ENCODE measurements around the gene SPNS1.
"Not testable (repeated sequence)": the region's sequence is repeated elsewhere in the genome, so short reads cannot be mapped to it uniquely, and the experiment has no call there.

The SPNS1 gene

GRCh38 chr16:28986492-28986891 is 11.9 kb downstream of the SPNS1 start:
- peaks cover 22 to 40% of the 10 kb centered on the region in 2 donors for H3K36me3 ChIP-seq (ENCODE audit: control insufficient read depth in 1 of 2, insufficient read depth in 2 of 2, low read length in 2 of 2)
- H3K4me3 ChIP-seq (ENCODE audit: low read depth in 1 of 2, low read length in 2 of 2), result peak overlapping the region; percentile 29 to 58
- no peak overlapping the region for H3K9ac ChIP-seq (ENCODE audit: low read depth in 1 of 2, low read length in 2 of 2)
- no peaks in the 10 kb centered on the region for H3K9me3 ChIP-seq (ENCODE audit: control insufficient read depth in 1 of 2, low read length in 2 of 2)
- no peak overlapping the region for H3K27ac ChIP-seq (ENCODE audit: low read depth, low read length)
- H3K27me3 ChIP-seq (ENCODE audit: control insufficient read depth in 1 of 2, insufficient read depth in 2 of 2, low read length in 2 of 2), result no peaks in the 10 kb centered on the region
- H3K4me1 ChIP-seq (ENCODE audit: control insufficient read depth in 1 of 2, insufficient read depth in 2 of 2, low read length in 2 of 2), result peaks cover 0 to 9% of the 10 kb centered on the region in 2 donors

GRCh38 chr16:28987170-28987853 is 12.7 kb downstream of the SPNS1 start:
- H3K36me3 ChIP-seq (ENCODE audit: control insufficient read depth in 1 of 2, insufficient read depth in 2 of 2, low read length in 2 of 2), result peaks cover 15 to 32% of the 10 kb centered on the region in 2 donors
- no peak overlapping the region for H3K27ac ChIP-seq (ENCODE audit: low read depth, low read length)
- no peaks in the 10 kb centered on the region for H3K27me3 ChIP-seq (ENCODE audit: control insufficient read depth in 1 of 2, insufficient read depth in 2 of 2, low read length in 2 of 2)
- H3K9ac ChIP-seq (ENCODE audit: low read depth in 1 of 2, low read length in 2 of 2), result no peak overlapping the region
- H3K4me3 ChIP-seq (ENCODE audit: low read depth in 1 of 2, low read length in 2 of 2), result no peak overlapping the region
- no peaks in the 10 kb centered on the region for H3K9me3 ChIP-seq (ENCODE audit: control insufficient read depth in 1 of 2, low read length in 2 of 2)
- peaks cover 0 to 9% of the 10 kb centered on the region in 2 donors for H3K4me1 ChIP-seq (ENCODE audit: control insufficient read depth in 1 of 2, insufficient read depth in 2 of 2, low read length in 2 of 2)

- Histone ChIP-seq H3K4me1 (ENCODE audit: control insufficient read depth in 1 of 2, insufficient read depth in 2 of 2, low read length in 2 of 2) (peaks cover 0 to 4% of the 10 kb centered on the region in 2 donors), H3K9me3 (ENCODE audit: control insufficient read depth in 1 of 2, low read length in 2 of 2) (no peaks in the 10 kb centered on the region)
Observed at GRCh38 chr16:28989363-28989762, 14.8 kb downstream of the SPNS1 start.

GRCh38 chr16:28990375-28991040 is 15.9 kb downstream of the SPNS1 start:
- H3K27me3 ChIP-seq (ENCODE audit: control insufficient read depth in 1 of 2, insufficient read depth in 2 of 2, low read length in 2 of 2), result no peaks in the 10 kb centered on the region
- no peak overlapping the region for H3K9ac ChIP-seq (ENCODE audit: low read depth in 1 of 2, low read length in 2 of 2)
- no peak overlapping the region for H3K4me3 ChIP-seq (ENCODE audit: low read depth in 1 of 2, low read length in 2 of 2)
- peaks cover 11 to 14% of the 10 kb centered on the region in 2 donors for H3K36me3 ChIP-seq (ENCODE audit: control insufficient read depth in 1 of 2, insufficient read depth in 2 of 2, low read length in 2 of 2)
- H3K27ac ChIP-seq (ENCODE audit: low read depth, low read length), result no peak overlapping the region
- no peaks in the 10 kb centered on the region for H3K9me3 ChIP-seq (ENCODE audit: control insufficient read depth in 1 of 2, low read length in 2 of 2)
- peaks cover 0 to 4% of the 10 kb centered on the region in 2 donors for H3K4me1 ChIP-seq (ENCODE audit: control insufficient read depth in 1 of 2, insufficient read depth in 2 of 2, low read length in 2 of 2)

More at GRCh38 chr16:28989363-28989762, 14.8 kb downstream of the SPNS1 start:
- H3K4me3 ChIP-seq (ENCODE audit: low read depth in 1 of 2, low read length in 2 of 2), result no peak overlapping the region
- no peak overlapping the region for H3K27ac ChIP-seq (ENCODE audit: low read depth, low read length)
- no peak overlapping the region for H3K9ac ChIP-seq (ENCODE audit: low read depth in 1 of 2, low read length in 2 of 2)
- no peaks in the 10 kb centered on the region for H3K27me3 ChIP-seq (ENCODE audit: control insufficient read depth in 1 of 2, insufficient read depth in 2 of 2, low read length in 2 of 2)
- H3K36me3 ChIP-seq (ENCODE audit: control insufficient read depth in 1 of 2, insufficient read depth in 2 of 2, low read length in 2 of 2), result peaks cover 11 to 14% of the 10 kb centered on the region in 2 donors

- peaks cover 0 to 4% of the 10 kb centered on the region in 2 donors for H3K4me1 ChIP-seq (ENCODE audit: control insufficient read depth in 1 of 2, insufficient read depth in 2 of 2, low read length in 2 of 2)
- H3K4me3 ChIP-seq (ENCODE audit: low read depth in 1 of 2, low read length in 2 of 2), result no peak overlapping the region
- H3K36me3 ChIP-seq (ENCODE audit: control insufficient read depth in 1 of 2, insufficient read depth in 2 of 2, low read length in 2 of 2), result peaks cover 6 to 10% of the 10 kb centered on the region in 2 donors
- no peak overlapping the region for H3K27ac ChIP-seq (ENCODE audit: low read depth, low read length)
- H3K27me3 ChIP-seq (ENCODE audit: control insufficient read depth in 1 of 2, insufficient read depth in 2 of 2, low read length in 2 of 2), result no peaks in the 10 kb centered on the region
- H3K9me3 ChIP-seq (ENCODE audit: control insufficient read depth in 1 of 2, low read length in 2 of 2), result no peaks in the 10 kb centered on the region
- H3K9ac ChIP-seq (ENCODE audit: low read depth in 1 of 2, low read length in 2 of 2), result no peak overlapping the region
Observed at GRCh38 chr16:28991687-28992086, 17.1 kb downstream of the SPNS1 start.

- peaks cover 0 to 4% of the 10 kb centered on the region in 2 donors for H3K36me3 ChIP-seq (ENCODE audit: control insufficient read depth in 1 of 2, insufficient read depth in 2 of 2, low read length in 2 of 2)
- H3K4me1 ChIP-seq (ENCODE audit: control insufficient read depth in 1 of 2, insufficient read depth in 2 of 2, low read length in 2 of 2), result peaks cover 0 to 4% of the 10 kb centered on the region in 2 donors
- H3K4me3 ChIP-seq (ENCODE audit: low read depth in 1 of 2, low read length in 2 of 2), result no peak overlapping the region
- H3K27me3 ChIP-seq (ENCODE audit: control insufficient read depth in 1 of 2, insufficient read depth in 2 of 2, low read length in 2 of 2), result no peaks in the 10 kb centered on the region
- no peak overlapping the region for H3K27ac ChIP-seq (ENCODE audit: low read depth, low read length)
- no peak overlapping the region for H3K9ac ChIP-seq (ENCODE audit: low read depth in 1 of 2, low read length in 2 of 2)
- H3K9me3 ChIP-seq (ENCODE audit: control insufficient read depth in 1 of 2, low read length in 2 of 2), result no peaks in the 10 kb centered on the region
Observed at GRCh38 chr16:28992496-28992895, 17.9 kb downstream of the SPNS1 start.

- H3K9me3 ChIP-seq (ENCODE audit: control insufficient read depth in 1 of 2, low read length in 2 of 2), result no peaks in the 10 kb centered on the region
- no peak overlapping the region for H3K9ac ChIP-seq (ENCODE audit: low read depth in 1 of 2, low read length in 2 of 2)
- H3K27me3 ChIP-seq (ENCODE audit: control insufficient read depth in 1 of 2, insufficient read depth in 2 of 2, low read length in 2 of 2), result no peaks in the 10 kb centered on the region
- no peaks in the 10 kb centered on the region for H3K36me3 ChIP-seq (ENCODE audit: control insufficient read depth in 1 of 2, insufficient read depth in 2 of 2, low read length in 2 of 2)
- H3K27ac ChIP-seq (ENCODE audit: low read depth, low read length), result no peak overlapping the region
- H3K4me3 ChIP-seq (ENCODE audit: low read depth in 1 of 2, low read length in 2 of 2), result no peak overlapping the region
- H3K4me1 ChIP-seq (ENCODE audit: control insufficient read depth in 1 of 2, insufficient read depth in 2 of 2, low read length in 2 of 2), result no peaks in the 10 kb centered on the region
Observed at GRCh38 chr16:28998837-28999236, 24.3 kb downstream of the SPNS1 start.

GRCh38 chr16:28999577-28999976 is 25.0 kb downstream of the SPNS1 start:
- Histone ChIP-seq H3K36me3 (ENCODE audit: control insufficient read depth in 1 of 2, insufficient read depth in 2 of 2, low read length in 2 of 2) (no peaks in the 10 kb centered on the region), H3K4me3 (ENCODE audit: low read depth in 1 of 2, low read length in 2 of 2) (no peak overlapping the region), H3K9ac (ENCODE audit: low read depth in 1 of 2, low read length in 2 of 2) (no peak overlapping the region), H3K27ac (ENCODE audit: low read depth, low read length) (no peak overlapping the region), H3K27me3 (ENCODE audit: control insufficient read depth in 1 of 2, insufficient read depth in 2 of 2, low read length in 2 of 2) (no peaks in the 10 kb centered on the region), H3K4me1 (ENCODE audit: control insufficient read depth in 1 of 2, insufficient read depth in 2 of 2, low read length in 2 of 2) (no peaks in the 10 kb centered on the region), H3K9me3 (ENCODE audit: control insufficient read depth in 1 of 2, low read length in 2 of 2) (no peaks in the 10 kb centered on the region)

- no peaks in the 10 kb centered on the region for H3K4me1 ChIP-seq (ENCODE audit: control insufficient read depth in 1 of 2, insufficient read depth in 2 of 2, low read length in 2 of 2)
- H3K27me3 ChIP-seq (ENCODE audit: control insufficient read depth in 1 of 2, insufficient read depth in 2 of 2, low read length in 2 of 2), result no peaks in the 10 kb centered on the region
- no peak overlapping the region for H3K27ac ChIP-seq (ENCODE audit: low read depth, low read length)
- H3K9ac ChIP-seq (ENCODE audit: low read depth in 1 of 2, low read length in 2 of 2), result no peak overlapping the region
- no peaks in the 10 kb centered on the region for H3K9me3 ChIP-seq (ENCODE audit: control insufficient read depth in 1 of 2, low read length in 2 of 2)
- H3K36me3 ChIP-seq (ENCODE audit: control insufficient read depth in 1 of 2, insufficient read depth in 2 of 2, low read length in 2 of 2), result no peaks in the 10 kb centered on the region
- H3K4me3 ChIP-seq (ENCODE audit: low read depth in 1 of 2, low read length in 2 of 2), result no peak overlapping the region
Observed at GRCh38 chr16:29000019-29000418, 25.4 kb downstream of the SPNS1 start.

GRCh38 chr16:29004496-29005139 is 30.0 kb downstream of the SPNS1 start:
- not testable (repeated sequence) for H3K9ac ChIP-seq (ENCODE audit: low read depth in 1 of 2, low read length in 2 of 2); H3K4me3 ChIP-seq (ENCODE audit: low read depth in 1 of 2, low read length in 2 of 2); H3K27ac ChIP-seq (ENCODE audit: low read depth, low read length); H3K27me3 ChIP-seq (ENCODE audit: control insufficient read depth in 1 of 2, insufficient read depth in 2 of 2, low read length in 2 of 2); H3K36me3 ChIP-seq (ENCODE audit: control insufficient read depth in 1 of 2, insufficient read depth in 2 of 2, low read length in 2 of 2); H3K4me1 ChIP-seq (ENCODE audit: control insufficient read depth in 1 of 2, insufficient read depth in 2 of 2, low read length in 2 of 2); H3K9me3 ChIP-seq (ENCODE audit: control insufficient read depth in 1 of 2, low read length in 2 of 2)

Data from duodenal mucosa (tissue), 2 donors.